Activated CD4-positive, alpha-beta memory T cell treated with anti-CD3 and anti-CD28 coated beads, Interleukin-2, amount 10 ng/mL, durations not matched to agents 7 days and 5 days (primary cell): ENCODE measurements around the gene FGF12. TPM values are rescaled to one million over a fixed set of nuclear protein-coding genes. Genes with fewer than 3 reads are reported as not detected.

Experiments used
- CTCF ChIA-PET: fragments of 350-600 bp; sonication (Branson Sonifier 250); formaldehyde crosslinking; loops from one replicate; lab custom pipeline; 2021; ENCODE audit warnings: antibody characterized with exemption, inconsistent platforms; lab: Charles Lee
- POLR2A ChIA-PET: fragments of 350-600 bp; sonication (Branson Sonifier 250); formaldehyde crosslinking; loops from one replicate; lab custom pipeline; 2021; ENCODE audit warnings: antibody characterized with exemption; lab: Charles Lee
- DNase-seq: peaks from one replicate; pipeline ENCODE4 v3.0.0-alpha.2; 2020
- H3K27ac Mint-ChIP-seq: one replicate; pipeline ENCODE4 v1.8.0; 2021; ENCODE audit warnings: mild to moderate bottlenecking, mixed read lengths
- H3K27me3 Mint-ChIP-seq: one replicate; pipeline ENCODE4 v1.8.0; 2021; ENCODE audit warnings: mixed read lengths
- H3K36me3 Mint-ChIP-seq: one replicate; pipeline ENCODE4 v1.8.0; 2021; ENCODE audit warnings: low read depth, mixed read lengths
- H3K4me1 Mint-ChIP-seq: one replicate; pipeline ENCODE4 v1.8.0; 2021; ENCODE audit warnings: mixed read lengths
- H3K4me3 Mint-ChIP-seq: one replicate; pipeline ENCODE4 v1.8.0; 2021; ENCODE audit warnings: mild to moderate bottlenecking, mixed read lengths
- H3K9me3 Mint-ChIP-seq: one replicate; pipeline ENCODE4 v1.8.0; 2021; ENCODE audit warnings: mixed read lengths
- total RNA-seq, 2 experiments: library from RNA; stranded (reverse); gene quantifications; one replicate each; pipeline ENCODE4 v1.2.3, GENCODE V29; 2021

Gene FGF12
- total RNA-seq, 2 experiments from 2014 or later, result not detected

DNA sequence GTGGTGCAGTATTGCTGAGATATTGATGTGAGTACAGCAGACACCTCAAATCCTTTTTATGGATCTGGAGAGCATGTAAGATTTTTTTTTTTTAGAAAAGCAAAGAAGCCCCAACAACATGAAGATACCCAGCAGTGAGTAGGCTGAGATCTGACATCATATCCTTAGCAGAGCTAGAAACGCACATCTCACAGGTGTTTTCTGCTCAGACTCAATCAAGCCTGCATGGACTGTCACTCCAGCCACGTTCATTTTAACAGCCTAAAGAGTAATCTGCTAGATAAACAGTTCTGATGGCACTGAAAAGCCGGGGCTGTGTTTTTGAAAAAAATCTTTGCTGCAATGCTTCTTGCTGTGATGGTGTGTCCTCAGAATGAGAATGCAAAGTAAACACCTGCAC lies 544.2 kb downstream of the FGF12 start:
- H3K9me3 Mint-ChIP-seq, result no peaks in the 10 kb centered on the region
- peaks cover 1% of the 10 kb centered on the region for H3K27me3 Mint-ChIP-seq
- POLR2A ChIA-PET, result no interaction called here
- H3K27ac Mint-ChIP-seq, result no peak overlapping the region
- no peak for DNase-seq
- CTCF ChIA-PET, result no interaction called here
- no peaks in the 10 kb centered on the region for H3K36me3 Mint-ChIP-seq
- H3K4me3 Mint-ChIP-seq, result no peak overlapping the region
- H3K4me1 Mint-ChIP-seq, result peaks cover 3% of the 10 kb centered on the region

DNA sequence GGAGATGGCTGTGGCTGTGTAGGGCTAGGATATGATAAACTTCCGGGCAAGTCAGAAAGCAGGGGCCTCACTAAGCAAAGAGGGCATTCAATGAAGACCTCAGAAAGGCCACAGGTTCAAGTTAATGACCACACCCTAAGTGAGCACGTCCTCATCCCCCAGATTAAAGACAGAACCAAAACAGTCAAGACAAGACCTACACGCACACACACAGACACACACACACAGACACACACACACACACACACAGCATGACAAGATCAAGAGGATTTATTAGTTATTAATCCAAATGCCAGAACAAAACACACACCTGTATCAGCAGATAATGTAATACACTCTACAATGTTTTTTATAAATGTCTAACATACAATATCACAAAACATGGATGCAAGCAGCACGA lies 546.2 kb downstream of the FGF12 start:
- Mint-ChIP-seq H3K27me3 (no peaks in the 10 kb centered on the region), H3K9me3 (no peaks in the 10 kb centered on the region), H3K27ac (no peak overlapping the region), H3K36me3 (no peaks in the 10 kb centered on the region), H3K4me1 (no peaks in the 10 kb centered on the region), H3K4me3 (no peak overlapping the region)
- DNase-seq, result no peak
- CTCF ChIA-PET, result no interaction called here
- POLR2A ChIA-PET, result no interaction called here

DNA sequence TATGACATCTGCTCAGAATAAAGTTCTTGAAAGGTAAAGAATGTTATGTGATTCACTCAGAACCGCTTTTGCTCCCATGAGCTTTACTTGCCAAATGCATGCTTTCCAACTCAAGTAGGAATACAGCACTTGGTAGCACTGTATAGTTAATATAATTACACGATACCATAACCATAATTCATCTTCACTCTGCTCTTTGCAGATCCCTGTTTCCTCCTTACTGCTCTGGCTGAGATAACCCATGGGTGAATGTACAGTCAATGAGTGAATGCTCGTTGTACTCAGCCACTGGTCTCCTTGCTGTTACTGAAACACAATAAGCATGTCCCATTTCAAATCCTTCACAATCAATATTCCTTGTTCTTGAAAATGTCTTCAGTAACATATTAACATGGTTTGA lies 550.0 kb downstream of the FGF12 start:
- DNase-seq, result no peak
- no peaks in the 10 kb centered on the region for H3K27me3 Mint-ChIP-seq
- H3K36me3 Mint-ChIP-seq, result no peaks in the 10 kb centered on the region
- H3K9me3 Mint-ChIP-seq, result no peaks in the 10 kb centered on the region
- H3K4me1 Mint-ChIP-seq, result no peaks in the 10 kb centered on the region
- ChIA-PET POLR2A (no interaction called here), CTCF (no interaction called here)
- H3K27ac Mint-ChIP-seq, result no peak overlapping the region
- no peak overlapping the region for H3K4me3 Mint-ChIP-seq

DNA sequence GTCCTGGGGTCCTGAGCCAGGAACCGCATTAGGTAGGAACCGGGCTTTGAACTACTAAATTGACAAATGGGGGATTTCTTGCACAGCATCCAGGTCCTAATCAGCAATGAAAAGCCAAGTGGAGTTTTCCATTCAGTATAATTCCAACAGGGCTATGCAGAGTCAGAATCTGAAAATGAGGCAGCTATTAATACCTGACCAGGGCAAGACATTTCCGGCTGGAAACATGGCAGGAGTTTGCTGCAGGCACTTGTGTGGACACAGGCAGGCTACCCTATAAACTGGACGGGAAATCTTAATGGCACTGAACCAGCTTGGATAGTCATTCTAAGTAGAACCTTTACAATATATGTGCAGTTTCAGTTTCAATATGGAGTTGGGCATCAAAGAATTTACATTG lies 553.1 kb downstream of the FGF12 start:
- H3K36me3 Mint-ChIP-seq, result no peaks in the 10 kb centered on the region
- H3K27me3 Mint-ChIP-seq, result no peaks in the 10 kb centered on the region
- H3K27ac Mint-ChIP-seq, result no peak overlapping the region
- ChIA-PET CTCF (no interaction called here), POLR2A (no interaction called here)
- no peaks in the 10 kb centered on the region for H3K9me3 Mint-ChIP-seq
- H3K4me3 Mint-ChIP-seq, result no peak overlapping the region
- no peak for DNase-seq
- H3K4me1 Mint-ChIP-seq, result no peaks in the 10 kb centered on the region

DNA sequence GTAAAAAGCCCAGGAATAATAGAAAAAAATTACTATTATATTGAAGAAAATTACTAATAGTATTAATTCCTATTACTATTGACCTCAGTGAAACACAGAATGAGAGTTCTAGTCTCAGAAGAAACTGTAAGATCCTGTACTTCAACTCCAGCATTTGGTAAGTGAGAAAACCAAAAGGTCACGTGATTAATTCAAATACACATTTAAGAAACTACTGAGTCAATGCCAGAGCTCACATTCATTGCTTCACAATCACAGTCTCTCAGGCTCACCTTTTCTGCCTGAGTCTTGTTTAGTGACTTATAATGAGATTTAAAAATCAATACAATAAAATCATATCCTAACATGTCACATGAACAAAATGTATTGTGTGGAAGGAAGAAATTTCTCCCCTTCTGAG lies 556.1 kb downstream of the FGF12 start:
- Mint-ChIP-seq H3K4me3 (no peak overlapping the region), H3K27ac (no peak overlapping the region), H3K27me3 (no peaks in the 10 kb centered on the region), H3K9me3 (no peaks in the 10 kb centered on the region), H3K4me1 (no peaks in the 10 kb centered on the region), H3K36me3 (no peaks in the 10 kb centered on the region)
- POLR2A ChIA-PET, result no interaction called here
- CTCF ChIA-PET, result no interaction called here
- no peak for DNase-seq

DNA sequence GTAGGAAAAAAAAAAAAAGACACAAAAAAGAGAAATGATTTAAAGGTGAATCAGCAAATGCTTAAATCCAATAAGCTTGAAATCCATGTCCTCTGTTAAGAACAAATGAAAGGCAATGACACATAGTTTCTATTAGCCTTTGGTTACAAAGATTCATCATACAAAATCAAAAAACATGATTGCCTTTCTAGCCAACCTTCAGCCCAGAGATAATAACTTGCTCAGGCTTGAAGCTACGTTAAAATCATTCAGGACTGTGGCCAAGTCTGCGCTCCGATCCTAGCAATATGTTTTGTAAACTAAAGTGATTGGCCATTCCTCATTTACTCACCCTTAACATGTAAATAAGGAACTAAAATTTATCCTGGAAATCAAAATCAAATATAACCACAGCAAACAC lies 556.7 kb downstream of the FGF12 start:
- H3K9me3 Mint-ChIP-seq, result no peaks in the 10 kb centered on the region
- no peak overlapping the region for H3K27ac Mint-ChIP-seq
- no peaks in the 10 kb centered on the region for H3K4me1 Mint-ChIP-seq
- CTCF ChIA-PET, result no interaction called here
- H3K36me3 Mint-ChIP-seq, result no peaks in the 10 kb centered on the region
- H3K27me3 Mint-ChIP-seq, result no peaks in the 10 kb centered on the region
- DNase-seq, result no peak
- POLR2A ChIA-PET, result no interaction called here
- H3K4me3 Mint-ChIP-seq, result no peak overlapping the region

DNA sequence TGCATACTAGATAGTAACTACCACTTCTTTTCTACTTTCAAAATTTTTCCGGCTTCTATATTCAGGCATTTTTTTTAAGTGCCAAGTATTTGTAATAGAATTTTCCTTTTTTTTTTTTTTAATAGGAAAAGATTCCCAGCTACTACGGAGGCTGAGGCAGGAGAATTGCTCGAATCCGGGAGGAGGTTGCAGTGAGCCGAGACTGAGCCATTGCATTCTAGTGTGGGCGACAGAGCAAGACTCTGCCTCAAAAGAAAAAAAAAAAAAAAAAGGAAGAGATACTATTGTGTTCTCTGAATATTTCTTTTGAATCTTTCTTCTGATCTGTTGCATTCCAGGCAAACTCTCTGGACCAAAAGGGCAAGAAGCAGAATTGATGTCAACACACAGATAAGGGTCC lies 557.3 kb downstream of the FGF12 start:
- H3K27me3 Mint-ChIP-seq, result no peaks in the 10 kb centered on the region
- H3K36me3 Mint-ChIP-seq, result no peaks in the 10 kb centered on the region
- POLR2A ChIA-PET, result no interaction called here
- CTCF ChIA-PET, result no interaction called here
- no peak overlapping the region for H3K27ac Mint-ChIP-seq
- H3K4me3 Mint-ChIP-seq, result no peak overlapping the region
- H3K9me3 Mint-ChIP-seq, result no peaks in the 10 kb centered on the region
- DNase-seq, result no peak
- no peaks in the 10 kb centered on the region for H3K4me1 Mint-ChIP-seq

DNA sequence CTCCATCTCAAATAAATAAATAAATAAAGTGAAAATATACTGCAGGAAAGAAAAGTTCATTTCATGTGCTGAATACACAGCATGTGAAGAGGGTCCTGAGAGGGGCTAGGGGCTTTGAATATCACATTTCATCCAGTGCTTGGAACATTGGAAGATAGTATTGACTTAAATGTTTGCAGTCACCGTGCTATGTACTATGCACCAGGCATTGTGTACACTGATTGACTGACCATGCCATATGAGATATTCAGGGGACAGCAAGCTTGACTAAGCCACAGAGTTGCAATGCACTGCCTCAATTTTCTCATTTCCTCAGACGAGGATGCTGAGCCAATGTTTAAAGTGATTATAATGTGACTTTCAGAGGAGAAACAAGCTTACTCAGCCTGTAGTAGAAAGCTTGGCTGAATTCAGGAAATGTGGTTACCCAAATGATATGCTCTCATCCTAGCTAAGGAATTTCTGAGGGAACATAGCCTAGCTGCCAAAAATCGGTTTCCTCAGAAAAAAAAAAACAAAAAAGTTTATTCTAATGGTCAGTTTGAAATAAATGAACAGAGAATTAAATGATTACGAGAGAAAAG lies 557.9 kb downstream of the FGF12 start:
- Mint-ChIP-seq H3K36me3 (no peaks in the 10 kb centered on the region), H3K4me1 (no peaks in the 10 kb centered on the region), H3K4me3 (no peak overlapping the region), H3K27me3 (no peaks in the 10 kb centered on the region), H3K9me3 (no peaks in the 10 kb centered on the region), H3K27ac (no peak overlapping the region)
- DNase-seq, result no peak
- ChIA-PET CTCF (no interaction called here), POLR2A (no interaction called here)

DNA sequence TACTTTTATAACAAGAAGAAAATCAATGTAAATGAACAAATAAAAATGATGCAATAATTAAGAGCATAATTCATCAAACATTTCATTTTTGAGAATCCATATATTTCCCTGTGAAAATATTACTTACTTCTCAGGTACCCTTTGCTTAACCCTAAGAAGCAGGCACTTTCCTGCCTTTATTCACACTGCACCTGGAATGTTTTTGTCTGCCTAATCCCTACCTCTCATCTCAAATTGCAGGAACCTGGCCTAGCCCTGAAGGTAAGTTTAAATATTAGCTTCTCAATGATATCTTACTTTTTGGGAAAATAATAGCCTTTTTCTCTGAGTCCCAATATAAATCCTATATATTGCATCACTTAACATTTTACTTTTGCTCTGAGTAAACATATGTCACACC lies 559.1 kb downstream of the FGF12 start:
- DNase-seq, result no peak
- Mint-ChIP-seq H3K4me3 (no peak overlapping the region), H3K9me3 (no peaks in the 10 kb centered on the region), H3K36me3 (no peaks in the 10 kb centered on the region), H3K27ac (no peak overlapping the region), H3K4me1 (no peaks in the 10 kb centered on the region), H3K27me3 (no peaks in the 10 kb centered on the region)
- POLR2A ChIA-PET, result no interaction called here
- CTCF ChIA-PET, result no interaction called here

DNA sequence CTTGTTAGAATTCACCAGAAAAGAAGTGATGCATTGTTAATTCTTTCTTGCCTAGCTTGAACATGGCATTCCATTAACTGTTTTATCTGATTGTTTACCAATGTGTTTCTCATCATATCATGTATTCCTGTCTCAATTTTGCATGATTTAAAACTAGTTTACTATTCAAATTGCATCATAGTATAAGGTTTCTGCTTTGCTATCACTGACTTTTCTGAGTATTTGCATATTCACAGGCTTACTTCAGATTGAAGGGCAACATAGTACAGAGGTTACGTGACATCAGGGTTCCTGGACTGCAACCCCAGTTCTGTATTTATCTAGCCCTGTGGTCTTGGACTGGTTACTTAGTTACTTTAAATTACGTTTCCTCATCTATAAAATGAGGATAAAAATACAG lies 561.8 kb downstream of the FGF12 start:
- H3K27me3 Mint-ChIP-seq, result no peaks in the 10 kb centered on the region
- ChIA-PET POLR2A (no interaction called here), CTCF (no interaction called here)
- H3K4me1 Mint-ChIP-seq, result no peaks in the 10 kb centered on the region
- no peaks in the 10 kb centered on the region for H3K36me3 Mint-ChIP-seq
- no peaks in the 10 kb centered on the region for H3K9me3 Mint-ChIP-seq
- DNase-seq, result no peak
- H3K27ac Mint-ChIP-seq, result no peak overlapping the region
- H3K4me3 Mint-ChIP-seq, result no peak overlapping the region

DNA sequence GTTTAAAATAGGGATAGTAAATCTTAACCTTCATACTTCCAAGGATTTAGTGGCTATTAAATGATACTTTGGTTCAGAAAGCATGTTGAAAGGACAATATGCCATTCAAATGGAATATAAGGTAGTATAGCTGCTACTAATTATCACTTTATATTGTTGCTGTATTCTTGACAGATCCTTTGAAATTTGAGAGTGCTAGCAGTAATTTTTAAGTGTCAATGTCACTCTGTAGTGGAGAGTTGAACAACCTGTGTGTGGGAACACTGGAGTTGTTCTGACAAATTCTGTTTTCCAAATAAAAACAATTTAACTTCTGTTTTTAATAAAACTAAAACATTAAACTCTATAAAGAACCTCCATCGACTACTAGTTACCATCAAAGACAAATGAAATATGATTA lies 565.7 kb downstream of the FGF12 start:
- CTCF ChIA-PET, result no interaction called here
- Mint-ChIP-seq H3K9me3 (no peaks in the 10 kb centered on the region), H3K27ac (no peak overlapping the region), H3K4me3 (no peak overlapping the region), H3K27me3 (no peaks in the 10 kb centered on the region), H3K4me1 (no peaks in the 10 kb centered on the region), H3K36me3 (no peaks in the 10 kb centered on the region)
- DNase-seq, result no peak
- POLR2A ChIA-PET, result no interaction called here

DNA sequence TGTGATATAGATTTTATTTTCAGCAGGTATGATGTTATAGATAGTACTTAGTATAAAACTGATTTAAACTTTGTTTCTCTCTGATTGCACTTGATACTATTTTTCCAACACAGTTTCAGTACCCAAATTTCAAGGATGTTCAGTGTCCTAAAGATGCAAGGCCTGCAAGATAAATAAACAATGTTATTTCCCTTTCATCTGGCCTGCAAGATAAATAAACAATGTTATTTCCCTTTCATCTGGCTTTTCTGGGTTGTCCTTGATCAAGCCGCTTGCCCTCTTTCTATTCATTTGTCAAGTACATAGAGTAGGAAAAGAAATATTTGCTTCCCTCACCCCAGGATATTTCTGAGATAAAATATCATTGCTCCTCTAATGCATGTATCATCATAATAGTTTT lies 571.0 kb downstream of the FGF12 start:
- H3K27ac Mint-ChIP-seq, result no peak overlapping the region
- CTCF ChIA-PET, result no interaction called here
- H3K4me1 Mint-ChIP-seq, result no peaks in the 10 kb centered on the region
- no peak for DNase-seq
- no peaks in the 10 kb centered on the region for H3K9me3 Mint-ChIP-seq
- no peaks in the 10 kb centered on the region for H3K36me3 Mint-ChIP-seq
- POLR2A ChIA-PET, result no interaction called here
- H3K27me3 Mint-ChIP-seq, result no peaks in the 10 kb centered on the region
- H3K4me3 Mint-ChIP-seq, result no peak overlapping the region

DNA sequence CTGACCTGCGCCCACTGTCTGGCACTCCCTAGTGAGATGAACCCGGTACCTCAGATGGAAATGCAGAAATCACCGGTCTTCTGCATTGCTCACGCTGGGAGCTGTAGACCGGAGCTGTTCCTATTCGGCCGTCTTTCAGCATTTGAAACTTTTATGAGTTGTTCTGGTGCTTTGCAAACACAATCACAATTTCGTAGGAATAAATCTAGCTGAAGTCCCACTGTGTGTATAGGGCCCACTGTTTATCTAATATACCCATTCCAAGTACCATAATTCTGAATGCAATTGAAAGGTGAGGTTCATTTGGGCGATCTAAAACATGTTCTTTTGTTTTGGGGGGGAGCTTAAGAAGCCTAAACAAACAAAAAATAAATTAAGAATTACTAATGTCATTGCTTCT lies 572.1 kb downstream of the FGF12 start:
- CTCF ChIA-PET, result no interaction called here
- POLR2A ChIA-PET, result no interaction called here
- Mint-ChIP-seq H3K27me3 (no peaks in the 10 kb centered on the region), H3K4me1 (no peaks in the 10 kb centered on the region), H3K27ac (no peak overlapping the region), H3K36me3 (no peaks in the 10 kb centered on the region), H3K9me3 (no peaks in the 10 kb centered on the region), H3K4me3 (peak overlapping the region; percentile 1)
- DNase-seq, result no peak

DNA sequence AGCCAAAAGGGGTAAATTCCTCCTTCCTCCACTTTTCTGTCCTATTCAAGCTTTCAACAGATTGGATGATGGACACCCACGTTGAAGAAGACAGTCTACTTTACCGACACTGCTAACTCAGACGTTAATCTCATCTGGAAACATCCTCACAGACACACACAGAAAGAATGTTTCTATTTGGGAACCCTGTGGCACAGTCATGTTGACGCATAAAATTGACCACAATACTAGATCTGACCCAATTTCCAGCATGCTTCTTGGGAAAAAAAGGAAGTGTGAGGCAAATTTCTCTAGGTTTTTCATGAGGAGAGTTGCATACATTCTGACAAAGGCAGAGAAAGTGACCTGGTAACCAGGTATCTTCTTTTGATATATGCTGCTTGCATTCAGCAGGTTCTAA lies 594.1 kb downstream of the FGF12 start:
- DNase-seq, result no peak

More for the DNA sequence above, 594.1 kb downstream of the FGF12 start:
- ChIA-PET POLR2A (no interaction called here), CTCF (no interaction called here)
- H3K4me1 Mint-ChIP-seq, result no peaks in the 10 kb centered on the region
- H3K27ac Mint-ChIP-seq, result no peak overlapping the region
- no peaks in the 10 kb centered on the region for H3K36me3 Mint-ChIP-seq
- no peak overlapping the region for H3K4me3 Mint-ChIP-seq
- no peaks in the 10 kb centered on the region for H3K27me3 Mint-ChIP-seq
- no peaks in the 10 kb centered on the region for H3K9me3 Mint-ChIP-seq
